ENCODE data around the gene P4HTM.

DNA sequence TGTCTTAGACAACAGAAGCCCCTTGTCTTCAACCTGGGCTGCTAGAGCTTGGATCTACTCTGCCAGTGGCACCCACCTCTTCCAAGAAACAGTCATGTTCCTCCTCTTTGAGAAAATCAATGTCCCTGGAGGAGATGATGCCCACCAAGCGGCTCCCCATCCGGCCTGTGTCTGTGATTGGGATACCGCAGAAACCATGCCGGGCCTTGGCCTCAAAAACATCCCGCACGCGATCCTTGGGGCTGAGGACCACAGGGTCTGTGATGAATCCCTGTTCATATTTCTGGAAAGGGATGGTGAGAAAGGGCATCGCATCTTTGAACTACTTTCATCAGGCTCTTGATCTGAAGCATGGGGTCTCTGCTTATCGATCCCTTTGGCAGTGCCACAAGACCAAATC, 37.6 kb downstream of the P4HTM start:
- TF ChIP-seq EZH2 (IDR thresholded peaks at IDR 0.05; ENCODE audit: borderline replicate concordance, insufficient read depth, low read depth, low read length, poor library complexity, severe bottlenecking): no peak
- TF ChIP-seq, protein P1, sequence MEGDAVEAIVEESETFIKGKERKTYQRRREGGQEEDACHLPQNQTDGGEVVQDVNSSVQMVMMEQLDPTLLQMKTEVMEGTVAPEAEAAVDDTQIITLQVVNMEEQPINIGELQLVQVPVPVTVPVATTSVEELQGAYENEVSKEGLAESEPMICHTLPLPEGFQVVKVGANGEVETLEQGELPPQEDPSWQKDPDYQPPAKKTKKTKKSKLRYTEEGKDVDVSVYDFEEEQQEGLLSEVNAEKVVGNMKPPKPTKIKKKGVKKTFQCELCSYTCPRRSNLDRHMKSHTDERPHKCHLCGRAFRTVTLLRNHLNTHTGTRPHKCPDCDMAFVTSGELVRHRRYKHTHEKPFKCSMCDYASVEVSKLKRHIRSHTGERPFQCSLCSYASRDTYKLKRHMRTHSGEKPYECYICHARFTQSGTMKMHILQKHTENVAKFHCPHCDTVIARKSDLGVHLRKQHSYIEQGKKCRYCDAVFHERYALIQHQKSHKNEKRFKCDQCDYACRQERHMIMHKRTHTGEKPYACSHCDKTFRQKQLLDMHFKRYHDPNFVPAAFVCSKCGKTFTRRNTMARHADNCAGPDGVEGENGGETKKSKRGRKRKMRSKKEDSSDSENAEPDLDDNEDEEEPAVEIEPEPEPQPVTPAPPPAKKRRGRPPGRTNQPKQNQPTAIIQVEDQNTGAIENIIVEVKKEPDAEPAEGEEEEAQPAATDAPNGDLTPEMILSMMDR (IDR thresholded peaks at IDR 0.05): no peak

All from B cell (primary cell).